ENCODE results near the gene PEF1. TPM values are rescaled to one million over a fixed set of nuclear protein-coding genes. Genes with fewer than 3 reads are reported as not detected.

Gene PEF1
- total and polyA plus RNA-seq, 2 experiments from 2014 or later: 22.3 to 68.5 TPM

DNA sequence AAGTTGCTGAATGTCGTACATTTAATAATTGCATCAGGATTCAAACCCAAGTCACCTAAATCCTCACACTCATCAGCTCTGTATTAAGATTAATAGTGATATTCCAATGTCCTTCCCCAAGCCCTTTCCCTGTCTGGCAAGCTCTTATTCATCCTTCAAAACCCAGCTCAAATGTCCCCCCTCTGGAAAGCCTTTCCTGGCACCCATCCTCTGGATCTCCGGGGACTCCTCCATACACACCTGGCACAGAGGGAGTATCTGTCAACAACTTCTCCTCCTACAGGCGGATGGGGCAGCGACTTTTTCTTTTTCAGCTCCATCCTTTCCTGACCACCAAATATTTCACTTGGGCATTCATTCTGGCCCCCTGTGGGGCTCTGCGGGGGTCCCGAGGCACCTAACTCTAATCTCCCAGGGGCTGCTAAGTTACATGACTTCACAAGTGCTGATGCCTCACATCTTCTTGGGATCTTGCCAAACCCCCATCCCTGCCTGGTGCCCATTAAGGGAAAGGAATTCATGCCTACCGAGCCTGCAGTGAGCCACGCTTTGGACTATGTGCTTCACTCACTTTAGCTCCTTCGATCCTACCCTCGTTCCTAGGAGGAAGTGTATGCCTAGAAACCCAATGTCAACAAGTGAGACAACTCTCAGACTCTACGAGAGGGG lies 53.1 kb downstream of the PEF1 start (continued):
- TF ChIP-seq, protein P1, sequence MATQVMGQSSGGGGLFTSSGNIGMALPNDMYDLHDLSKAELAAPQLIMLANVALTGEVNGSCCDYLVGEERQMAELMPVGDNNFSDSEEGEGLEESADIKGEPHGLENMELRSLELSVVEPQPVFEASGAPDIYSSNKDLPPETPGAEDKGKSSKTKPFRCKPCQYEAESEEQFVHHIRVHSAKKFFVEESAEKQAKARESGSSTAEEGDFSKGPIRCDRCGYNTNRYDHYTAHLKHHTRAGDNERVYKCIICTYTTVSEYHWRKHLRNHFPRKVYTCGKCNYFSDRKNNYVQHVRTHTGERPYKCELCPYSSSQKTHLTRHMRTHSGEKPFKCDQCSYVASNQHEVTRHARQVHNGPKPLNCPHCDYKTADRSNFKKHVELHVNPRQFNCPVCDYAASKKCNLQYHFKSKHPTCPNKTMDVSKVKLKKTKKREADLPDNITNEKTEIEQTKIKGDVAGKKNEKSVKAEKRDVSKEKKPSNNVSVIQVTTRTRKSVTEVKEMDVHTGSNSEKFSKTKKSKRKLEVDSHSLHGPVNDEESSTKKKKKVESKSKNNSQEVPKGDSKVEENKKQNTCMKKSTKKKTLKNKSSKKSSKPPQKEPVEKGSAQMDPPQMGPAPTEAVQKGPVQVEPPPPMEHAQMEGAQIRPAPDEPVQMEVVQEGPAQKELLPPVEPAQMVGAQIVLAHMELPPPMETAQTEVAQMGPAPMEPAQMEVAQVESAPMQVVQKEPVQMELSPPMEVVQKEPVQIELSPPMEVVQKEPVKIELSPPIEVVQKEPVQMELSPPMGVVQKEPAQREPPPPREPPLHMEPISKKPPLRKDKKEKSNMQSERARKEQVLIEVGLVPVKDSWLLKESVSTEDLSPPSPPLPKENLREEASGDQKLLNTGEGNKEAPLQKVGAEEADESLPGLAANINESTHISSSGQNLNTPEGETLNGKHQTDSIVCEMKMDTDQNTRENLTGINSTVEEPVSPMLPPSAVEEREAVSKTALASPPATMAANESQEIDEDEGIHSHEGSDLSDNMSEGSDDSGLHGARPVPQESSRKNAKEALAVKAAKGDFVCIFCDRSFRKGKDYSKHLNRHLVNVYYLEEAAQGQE (IDR thresholded peaks at IDR 0.05; ENCODE audit: unreplicated experiment): no peak
- no peak for TF ChIP-seq ZNF114 (CRISPR knock-in tag; IDR thresholded peaks at IDR 0.05)
- TF ChIP-seq POLR2AphosphoS5 (IDR thresholded peaks at IDR 0.05; ENCODE audit: low read depth): no peak
- TF ChIP-seq, protein P2, sequence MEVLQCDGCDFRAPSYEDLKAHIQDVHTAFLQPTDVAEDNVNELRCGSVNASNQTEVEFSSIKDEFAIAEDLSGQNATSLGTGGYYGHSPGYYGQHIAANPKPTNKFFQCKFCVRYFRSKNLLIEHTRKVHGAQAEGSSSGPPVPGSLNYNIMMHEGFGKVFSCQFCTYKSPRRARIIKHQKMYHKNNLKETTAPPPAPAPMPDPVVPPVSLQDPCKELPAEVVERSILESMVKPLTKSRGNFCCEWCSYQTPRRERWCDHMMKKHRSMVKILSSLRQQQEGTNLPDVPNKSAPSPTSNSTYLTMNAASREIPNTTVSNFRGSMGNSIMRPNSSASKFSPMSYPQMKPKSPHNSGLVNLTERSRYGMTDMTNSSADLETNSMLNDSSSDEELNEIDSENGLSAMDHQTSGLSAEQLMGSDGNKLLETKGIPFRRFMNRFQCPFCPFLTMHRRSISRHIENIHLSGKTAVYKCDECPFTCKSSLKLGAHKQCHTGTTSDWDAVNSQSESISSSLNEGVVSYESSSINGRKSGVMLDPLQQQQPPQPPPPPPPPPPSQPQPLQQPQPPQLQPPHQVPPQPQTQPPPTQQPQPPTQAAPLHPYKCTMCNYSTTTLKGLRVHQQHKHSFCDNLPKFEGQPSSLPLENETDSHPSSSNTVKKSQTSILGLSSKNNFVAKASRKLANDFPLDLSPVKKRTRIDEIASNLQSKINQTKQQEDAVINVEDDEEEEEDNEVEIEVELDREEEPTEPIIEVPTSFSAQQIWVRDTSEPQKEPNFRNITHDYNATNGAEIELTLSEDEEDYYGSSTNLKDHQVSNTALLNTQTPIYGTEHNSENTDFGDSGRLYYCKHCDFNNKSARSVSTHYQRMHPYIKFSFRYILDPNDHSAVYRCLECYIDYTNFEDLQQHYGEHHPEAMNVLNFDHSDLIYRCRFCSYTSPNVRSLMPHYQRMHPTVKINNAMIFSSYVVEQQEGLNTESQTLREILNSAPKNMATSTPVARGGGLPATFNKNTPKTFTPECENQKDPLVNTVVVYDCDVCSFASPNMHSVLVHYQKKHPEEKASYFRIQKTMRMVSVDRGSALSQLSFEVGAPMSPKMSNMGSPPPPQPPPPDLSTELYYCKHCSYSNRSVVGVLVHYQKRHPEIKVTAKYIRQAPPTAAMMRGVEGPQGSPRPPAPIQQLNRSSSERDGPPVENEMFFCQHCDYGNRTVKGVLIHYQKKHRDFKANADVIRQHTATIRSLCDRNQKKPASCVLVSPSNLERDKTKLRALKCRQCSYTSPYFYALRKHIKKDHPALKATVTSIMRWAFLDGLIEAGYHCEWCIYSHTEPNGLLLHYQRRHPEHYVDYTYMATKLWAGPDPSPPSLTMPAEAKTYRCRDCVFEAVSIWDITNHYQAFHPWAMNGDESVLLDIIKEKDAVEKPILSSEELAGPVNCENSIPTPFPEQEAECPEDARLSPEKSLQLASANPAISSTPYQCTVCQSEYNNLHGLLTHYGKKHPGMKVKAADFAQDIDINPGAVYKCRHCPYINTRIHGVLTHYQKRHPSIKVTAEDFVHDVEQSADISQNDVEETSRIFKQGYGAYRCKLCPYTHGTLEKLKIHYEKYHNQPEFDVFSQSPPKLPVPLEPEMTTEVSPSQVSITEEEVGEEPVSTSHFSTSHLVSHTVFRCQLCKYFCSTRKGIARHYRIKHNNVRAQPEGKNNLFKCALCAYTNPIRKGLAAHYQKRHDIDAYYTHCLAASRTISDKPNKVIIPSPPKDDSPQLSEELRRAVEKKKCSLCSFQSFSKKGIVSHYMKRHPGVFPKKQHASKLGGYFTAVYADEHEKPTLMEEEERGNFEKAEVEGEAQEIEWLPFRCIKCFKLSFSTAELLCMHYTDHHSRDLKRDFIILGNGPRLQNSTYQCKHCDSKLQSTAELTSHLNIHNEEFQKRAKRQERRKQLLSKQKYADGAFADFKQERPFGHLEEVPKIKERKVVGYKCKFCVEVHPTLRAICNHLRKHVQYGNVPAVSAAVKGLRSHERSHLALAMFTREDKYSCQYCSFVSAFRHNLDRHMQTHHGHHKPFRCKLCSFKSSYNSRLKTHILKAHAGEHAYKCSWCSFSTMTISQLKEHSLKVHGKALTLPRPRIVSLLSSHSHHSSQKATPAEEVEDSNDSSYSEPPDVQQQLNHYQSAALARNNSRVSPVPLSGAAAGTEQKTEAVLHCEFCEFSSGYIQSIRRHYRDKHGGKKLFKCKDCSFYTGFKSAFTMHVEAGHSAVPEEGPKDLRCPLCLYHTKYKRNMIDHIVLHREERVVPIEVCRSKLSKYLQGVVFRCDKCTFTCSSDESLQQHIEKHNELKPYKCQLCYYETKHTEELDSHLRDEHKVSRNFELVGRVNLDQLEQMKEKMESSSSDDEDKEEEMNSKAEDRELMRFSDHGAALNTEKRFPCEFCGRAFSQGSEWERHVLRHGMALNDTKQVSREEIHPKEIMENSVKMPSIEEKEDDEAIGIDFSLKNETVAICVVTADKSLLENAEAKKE (CRISPR knock-in tag; IDR thresholded peaks at IDR 0.05): no peak
- no peak for TF ChIP-seq EZH2 (IDR thresholded peaks at IDR 0.05; ENCODE audit: low read depth, unreplicated experiment)
- no peak for TF ChIP-seq STAT1 (IDR thresholded peaks at IDR 0.05; ENCODE audit: unreplicated experiment)
- no peak for TF ChIP-seq NANOG (IDR thresholded peaks at IDR 0.05; ENCODE audit: borderline replicate concordance)

Data from GM23338 (cell line).